OCI-LY1 (cell line): Measurements from ENCODE around the gene UST.

Source experiments
- H2AFZ ChIP-seq: fragments of 200-600 bp; sonication (generic), shearing (Covaris generic); 2 replicates; pipeline ENCODE4 v1.6.0; 2014; ENCODE audit warnings: antibody characterized with exemption, mild to moderate bottlenecking, low read length
- H3F3A ChIP-seq: fragments of 200-600 bp; sonication (generic), shearing (Covaris generic); 2 replicates; pipeline ENCODE4 v1.6.0; 2014; ENCODE audit warnings: mild to moderate bottlenecking, antibody characterized with exemption, low read length, moderate library complexity; ENCODE audit not compliant: insufficient read depth
- H3K27ac ChIP-seq: fragments of 200-600 bp; sonication (generic); 2 replicates; pipeline ENCODE4 v1.5.1; 2014; ENCODE audit warnings: low read length, mixed run types, mild to moderate bottlenecking, low read depth; ENCODE audit not compliant: poor library complexity, severe bottlenecking
- H3K27me3 ChIP-seq: fragments of 200-600 bp; sonication (generic); 2 replicates; pipeline ENCODE4 v1.6.0; 2014; ENCODE audit warnings: antibody characterized with exemption, mild to moderate bottlenecking, low read length, moderate library complexity; ENCODE audit not compliant: insufficient read depth
- H3K36me3 ChIP-seq: fragments of 200-600 bp; sonication (generic); 2 replicates; pipeline ENCODE4 v1.6.1; 2014; ENCODE audit warnings: mild to moderate bottlenecking, antibody characterized with exemption, low read length, moderate library complexity, mixed read lengths; ENCODE audit not compliant: insufficient read depth
- H3K4me1 ChIP-seq: fragments of 200-600 bp; sonication (generic); 2 replicates; pipeline ENCODE4 v1.5.1; 2014; ENCODE audit warnings: mild to moderate bottlenecking, low read length, moderate library complexity; ENCODE audit not compliant: insufficient read depth, severe bottlenecking
- H3K4me2 ChIP-seq: fragments of 200-600 bp; sonication (generic), shearing (Covaris generic); 2 replicates; pipeline ENCODE4 v1.6.1; 2014; ENCODE audit warnings: low read length
- H3K4me3 ChIP-seq: fragments of 200-600 bp; sonication (generic); 2 replicates; pipeline ENCODE4 v1.5.1; 2014; ENCODE audit warnings: low read length, low read depth, mild to moderate bottlenecking, mixed read lengths; ENCODE audit not compliant: poor library complexity, severe bottlenecking
- H3K79me2 ChIP-seq: fragments of 200-600 bp; shearing (Covaris generic); 2 replicates; pipeline ENCODE4 v1.6.1; 2016; ENCODE audit warnings: mixed run types, low read length, mixed read lengths; ENCODE audit not compliant: insufficient read depth
- H3K9ac ChIP-seq: fragments of 200-600 bp; sonication (generic), shearing (Covaris generic); 2 replicates; pipeline ENCODE4 v1.6.1; 2014; ENCODE audit warnings: mild to moderate bottlenecking, low read length, mixed read lengths
- H3K9me2 ChIP-seq: fragments of 200-600 bp; sonication (generic), shearing (Covaris generic); 2 replicates; pipeline ENCODE4 v1.6.1; 2014; ENCODE audit warnings: low read depth, mild to moderate bottlenecking, low read length, mixed read lengths
- H3K9me3 ChIP-seq: fragments of 200-600 bp; shearing (Covaris generic); 2 replicates; pipeline ENCODE4 v1.6.1; 2014; ENCODE audit warnings: low read length, mixed read lengths
- H4K20me1 ChIP-seq: fragments of 200-600 bp; sonication (generic), shearing (Covaris generic); 2 replicates; pipeline ENCODE4 v1.6.0; 2016; ENCODE audit warnings: mild to moderate bottlenecking, low read length; ENCODE audit not compliant: insufficient read depth
- EZH2 ChIP-seq: fragments of 200-600 bp; sonication (generic), shearing (Covaris generic); IDR thresholded peaks from 2 replicates; pipeline ENCODE4 v1.8.0; 2017; ENCODE audit warnings: borderline replicate concordance, mixed run types, mild to moderate bottlenecking, antibody characterized with exemption, low read length, moderate library complexity, mixed read lengths
- TF ChIP-seq, protein P1 (sequence below): fragments of 200-600 bp; sonication (generic), shearing (Covaris generic); IDR thresholded peaks from 2 replicates; pipeline ENCODE4 v1.5.1; 2017; ENCODE audit warnings: mild to moderate bottlenecking, antibody characterized with exemption, low read length, moderate library complexity, mixed read lengths

Gene UST, protein sequence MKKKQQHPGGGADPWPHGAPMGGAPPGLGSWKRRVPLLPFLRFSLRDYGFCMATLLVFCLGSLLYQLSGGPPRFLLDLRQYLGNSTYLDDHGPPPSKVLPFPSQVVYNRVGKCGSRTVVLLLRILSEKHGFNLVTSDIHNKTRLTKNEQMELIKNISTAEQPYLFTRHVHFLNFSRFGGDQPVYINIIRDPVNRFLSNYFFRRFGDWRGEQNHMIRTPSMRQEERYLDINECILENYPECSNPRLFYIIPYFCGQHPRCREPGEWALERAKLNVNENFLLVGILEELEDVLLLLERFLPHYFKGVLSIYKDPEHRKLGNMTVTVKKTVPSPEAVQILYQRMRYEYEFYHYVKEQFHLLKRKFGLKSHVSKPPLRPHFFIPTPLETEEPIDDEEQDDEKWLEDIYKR

DNA sequence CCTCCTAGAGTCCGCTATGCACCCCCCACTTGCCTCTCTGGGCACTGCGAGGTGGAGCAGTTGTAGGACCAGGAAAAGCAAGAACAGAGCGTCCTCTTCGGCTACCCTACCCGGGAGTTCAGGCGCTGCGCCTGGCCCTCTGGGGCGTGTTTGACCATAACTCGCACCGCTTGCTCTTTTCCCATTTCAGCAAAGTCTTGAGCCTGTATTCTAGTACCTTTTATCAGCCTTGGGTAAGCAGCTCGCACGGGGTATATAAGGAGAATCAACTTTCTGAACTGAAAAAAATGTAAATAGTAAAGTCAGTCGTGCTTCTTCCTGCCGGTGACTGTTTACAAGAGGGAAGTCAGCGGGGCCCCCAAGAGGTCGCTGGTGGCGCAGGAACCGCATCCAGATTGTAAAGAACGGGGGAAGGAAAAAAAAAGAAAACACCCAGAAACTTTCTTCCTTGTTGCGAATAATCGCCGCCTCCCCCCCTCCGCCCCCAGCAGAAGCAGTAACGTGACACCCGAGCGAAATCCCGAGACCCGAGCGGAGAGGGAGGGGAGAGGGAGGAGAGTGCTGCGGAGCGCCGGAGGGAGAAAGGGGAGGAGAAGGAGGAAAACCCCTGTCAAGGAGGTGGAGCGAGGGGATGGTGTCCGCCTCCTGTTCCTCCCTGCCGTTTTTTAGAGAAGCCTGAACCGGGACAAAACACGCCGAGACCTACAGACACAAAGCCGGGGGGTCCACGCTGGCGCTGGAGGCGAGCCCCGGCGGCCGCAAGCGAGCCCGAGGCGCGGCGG is at the start of gene UST:
TSS of gene UST (plus strand) at position 668 of the 782 bp plus-strand sequence. CDS start 401 bp downstream, outside the sequence.
- Histone ChIP-seq H3K9me2 (no peaks in the 10 kb centered on the region), H3K27me3 (no peaks in the 10 kb centered on the region), H3K9ac (no peak within 1 kb of the TSS), H3K4me1 (peaks cover 5% of the 10 kb centered on the region), H3K9me3 (no peaks in the 10 kb centered on the region), H2AFZ (no peak within 1 kb of the TSS), H3K36me3 (no peaks in the 10 kb centered on the region), H3K4me3 (peak within 1 kb of the TSS; percentile 47), H3K79me2 (no peaks in the 10 kb centered on the region), H3F3A (no peaks in the 10 kb centered on the region), H3K4me2 (peak within 1 kb of the TSS; percentile 56), H4K20me1 (no peaks in the 10 kb centered on the region), H3K27ac (no peak within 1 kb of the TSS)
- no peak for TF ChIP-seq EZH2
- TF ChIP-seq, protein P1, sequence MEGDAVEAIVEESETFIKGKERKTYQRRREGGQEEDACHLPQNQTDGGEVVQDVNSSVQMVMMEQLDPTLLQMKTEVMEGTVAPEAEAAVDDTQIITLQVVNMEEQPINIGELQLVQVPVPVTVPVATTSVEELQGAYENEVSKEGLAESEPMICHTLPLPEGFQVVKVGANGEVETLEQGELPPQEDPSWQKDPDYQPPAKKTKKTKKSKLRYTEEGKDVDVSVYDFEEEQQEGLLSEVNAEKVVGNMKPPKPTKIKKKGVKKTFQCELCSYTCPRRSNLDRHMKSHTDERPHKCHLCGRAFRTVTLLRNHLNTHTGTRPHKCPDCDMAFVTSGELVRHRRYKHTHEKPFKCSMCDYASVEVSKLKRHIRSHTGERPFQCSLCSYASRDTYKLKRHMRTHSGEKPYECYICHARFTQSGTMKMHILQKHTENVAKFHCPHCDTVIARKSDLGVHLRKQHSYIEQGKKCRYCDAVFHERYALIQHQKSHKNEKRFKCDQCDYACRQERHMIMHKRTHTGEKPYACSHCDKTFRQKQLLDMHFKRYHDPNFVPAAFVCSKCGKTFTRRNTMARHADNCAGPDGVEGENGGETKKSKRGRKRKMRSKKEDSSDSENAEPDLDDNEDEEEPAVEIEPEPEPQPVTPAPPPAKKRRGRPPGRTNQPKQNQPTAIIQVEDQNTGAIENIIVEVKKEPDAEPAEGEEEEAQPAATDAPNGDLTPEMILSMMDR: peak; percentile 36

DNA sequence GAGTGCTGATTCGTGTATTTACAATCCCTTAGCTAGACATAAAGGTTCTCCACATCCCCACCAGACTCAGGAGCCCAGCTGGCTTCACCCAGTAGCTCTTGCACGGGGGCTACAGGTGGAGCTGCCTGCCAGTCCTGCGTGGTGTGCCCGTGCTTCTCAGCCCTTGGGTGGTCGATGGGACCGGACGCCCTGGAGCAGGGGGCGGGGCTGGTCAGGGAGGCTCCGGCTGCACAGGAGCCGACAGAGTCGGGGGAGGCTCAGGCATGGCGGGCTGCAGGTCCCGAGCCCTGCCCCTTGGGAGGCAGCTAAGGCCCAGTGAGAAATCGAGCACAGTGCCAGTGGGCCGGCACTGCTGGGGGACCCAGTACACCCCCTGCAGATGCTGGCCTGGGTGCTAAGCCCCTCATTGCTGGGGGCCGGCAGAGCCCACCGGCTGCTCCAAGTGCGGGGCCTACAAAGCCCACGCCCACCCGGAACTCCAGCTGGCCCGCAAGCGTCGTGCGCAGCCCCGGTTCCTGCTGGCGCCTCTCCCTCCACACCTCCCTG is 48.9 kb upstream of the UST start:
- no peak overlapping the region for H3K9ac ChIP-seq
- H3K27me3 ChIP-seq: no peaks in the 10 kb centered on the region

DNA sequence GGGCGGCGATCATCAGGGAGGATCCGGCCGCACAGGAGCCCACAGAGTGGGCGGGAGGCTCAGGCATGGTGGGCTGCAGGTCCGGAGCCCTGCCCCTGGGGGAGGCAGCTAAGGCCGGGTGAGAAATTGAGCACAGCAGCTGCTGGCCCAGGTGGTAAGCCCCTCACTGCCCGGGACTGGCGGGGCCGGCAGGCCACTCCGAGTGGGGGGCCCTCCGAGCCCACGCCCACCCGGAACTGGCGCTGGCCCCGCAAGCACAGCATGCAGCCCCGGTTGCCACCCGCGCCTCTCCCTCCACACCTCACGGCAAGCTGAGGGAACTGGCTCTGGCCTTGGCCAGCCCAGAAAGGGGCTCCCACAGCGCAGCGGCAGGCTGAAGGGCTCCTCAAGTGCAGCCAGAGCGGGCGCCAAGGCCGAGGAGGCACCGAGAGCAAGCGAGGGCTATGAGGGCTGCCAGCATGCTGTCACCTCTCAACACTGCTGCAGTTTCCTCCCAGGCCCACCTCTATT is 48.1 kb upstream of the UST start:
- no peaks in the 10 kb centered on the region for H3K9me2 ChIP-seq
- no peaks in the 10 kb centered on the region for H3K79me2 ChIP-seq
- no peaks in the 10 kb centered on the region for H3K9me3 ChIP-seq
- H3K4me3 ChIP-seq: no peak overlapping the region
- no peak overlapping the region for H2AFZ ChIP-seq
- H3K27ac ChIP-seq: no peak overlapping the region
- no peak overlapping the region for H3K9ac ChIP-seq
- H3F3A ChIP-seq: no peaks in the 10 kb centered on the region
- no peaks in the 10 kb centered on the region for H3K36me3 ChIP-seq
- H4K20me1 ChIP-seq: no peaks in the 10 kb centered on the region
- no peak overlapping the region for H3K4me2 ChIP-seq
- H3K27me3 ChIP-seq: no peaks in the 10 kb centered on the region
- no peaks in the 10 kb centered on the region for H3K4me1 ChIP-seq
- TF ChIP-seq EZH2: no peak
- TF ChIP-seq, protein P1: no peak

More for the DNA sequence above, 48.9 kb upstream of the UST start:
- H2AFZ ChIP-seq: no peak overlapping the region
- H3K4me1 ChIP-seq: no peaks in the 10 kb centered on the region
- no peaks in the 10 kb centered on the region for H3K36me3 ChIP-seq
- H3K79me2 ChIP-seq: no peaks in the 10 kb centered on the region
- TF ChIP-seq EZH2: no peak
- TF ChIP-seq, protein P1: no peak
- no peak overlapping the region for H3K4me2 ChIP-seq
- no peak overlapping the region for H3K4me3 ChIP-seq
- no peaks in the 10 kb centered on the region for H3F3A ChIP-seq
- no peaks in the 10 kb centered on the region for H4K20me1 ChIP-seq
- no peak overlapping the region for H3K27ac ChIP-seq
- no peaks in the 10 kb centered on the region for H3K9me2 ChIP-seq
- H3K9me3 ChIP-seq: no peaks in the 10 kb centered on the region
